GM18508 (cell line): ENCODE data around the gene NRXN3.

Source experiments
- ATAC-seq: cut with Tn5 transposase; IDR thresholded peaks from one replicate; pipeline ENCODE4 v1.9.1; 2021; ENCODE audit warnings: moderate number of reproducible peaks; ENCODE audit not compliant: insufficient read depth, unreplicated experiment

The NRXN3 gene

DNA sequence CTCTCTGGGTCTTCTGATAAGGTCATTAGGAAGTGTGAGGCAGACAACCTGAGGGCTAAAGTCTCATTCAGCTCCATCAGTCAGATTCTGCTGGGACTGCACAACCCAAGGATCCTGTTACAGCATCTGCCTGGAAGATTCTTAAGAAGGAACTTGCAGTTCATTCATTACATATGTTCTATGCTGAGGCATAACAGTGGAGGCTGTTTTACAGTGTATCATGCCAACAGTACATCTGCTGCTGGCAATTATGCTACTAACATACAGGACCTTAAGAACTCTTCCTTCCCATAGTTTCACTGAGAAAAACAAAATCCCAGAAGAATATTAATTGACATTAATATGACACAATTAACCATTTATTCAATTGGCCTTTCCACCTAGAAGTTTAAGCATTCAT, 1072.5 kb downstream of the NRXN3 start:
- ATAC-seq: no peak

DNA sequence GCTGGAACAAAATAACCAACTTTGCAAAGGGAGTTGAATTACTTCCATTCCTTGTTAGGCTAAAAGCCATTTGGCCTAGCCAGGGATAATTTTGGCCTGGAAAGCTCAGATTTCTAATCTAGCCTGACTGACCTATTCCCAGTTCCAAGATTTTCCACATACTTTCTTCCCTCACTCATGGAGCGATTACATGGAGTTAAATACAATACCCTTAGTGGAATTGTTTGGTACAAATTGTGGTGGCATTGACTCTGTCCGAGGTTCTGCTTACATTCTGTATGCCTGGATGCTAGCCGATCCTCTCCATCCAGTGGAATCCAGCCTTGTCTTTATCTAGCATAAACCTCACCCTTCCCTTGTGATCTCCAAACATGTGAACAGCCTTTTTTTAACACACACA, 1076.0 kb downstream of the NRXN3 start:
- no peak for ATAC-seq

DNA sequence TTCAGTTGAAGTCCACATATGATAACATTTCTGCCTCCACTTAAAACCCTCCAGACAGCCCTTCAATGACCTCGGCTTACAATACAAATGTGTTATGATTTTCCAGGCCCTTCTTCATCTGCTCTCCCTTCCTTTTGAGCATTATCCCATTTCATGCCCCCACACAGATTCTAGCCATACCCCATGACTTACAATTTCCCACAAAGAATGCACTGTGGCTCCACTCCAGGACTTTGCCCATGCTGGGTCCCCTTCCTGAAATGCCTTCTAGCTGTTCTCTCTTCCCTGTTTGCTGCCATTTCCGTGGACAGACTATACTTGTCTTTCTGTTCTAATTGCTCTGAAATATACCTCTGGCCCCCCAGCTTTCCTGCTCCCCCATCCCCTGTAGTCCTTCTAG, 1078.0 kb downstream of the NRXN3 start:
- no peak for ATAC-seq

GRCh38 chr14:79248771-79249170, 1078.6 kb downstream of the NRXN3 start:
- no peak for ATAC-seq

DNA sequence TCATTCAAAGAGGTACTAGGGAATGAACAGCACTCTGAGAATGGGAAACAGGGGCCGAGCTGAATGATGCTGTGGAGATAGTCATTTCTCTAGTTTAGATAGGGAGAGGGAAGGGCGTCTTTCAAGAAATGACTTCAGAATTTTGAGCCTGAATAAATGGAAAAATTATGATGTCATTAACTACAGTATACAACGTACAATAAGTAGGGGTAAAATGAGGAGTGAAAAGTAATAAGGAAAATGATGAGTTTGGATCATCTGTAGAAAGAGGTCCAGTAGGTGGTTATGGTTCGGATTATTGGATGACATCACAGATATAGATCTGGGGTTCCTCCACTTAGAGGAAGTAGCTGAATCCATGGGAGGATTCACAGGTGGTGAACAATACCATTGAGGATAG, 1081.1 kb downstream of the NRXN3 start:
- ATAC-seq: no peak

GRCh38 chr14:79253576-79253975, 1083.4 kb downstream of the NRXN3 start:
- ATAC-seq: no peak

- ATAC-seq: no peak
Observed at GRCh38 chr14:79254069-79254775, 1084.0 kb downstream of the NRXN3 start.

DNA sequence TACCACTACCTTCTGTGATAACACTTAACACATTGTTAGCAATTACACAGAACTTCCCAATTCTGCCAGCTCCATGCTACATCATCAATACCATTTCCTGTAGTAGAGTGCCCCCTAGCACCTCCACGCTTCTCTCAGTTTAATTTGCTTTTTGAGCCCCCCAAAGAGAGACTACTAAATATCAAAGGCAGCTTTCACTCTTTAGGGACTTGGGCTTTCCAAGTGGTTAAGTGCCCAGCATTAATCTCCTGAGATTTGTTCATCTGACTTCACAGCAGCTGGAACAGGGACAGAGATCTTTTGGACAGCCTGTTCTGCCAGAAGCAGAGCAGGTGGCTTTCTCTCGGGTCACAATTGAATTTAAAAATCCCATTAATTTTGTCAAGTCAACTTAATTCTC, 1086.2 kb downstream of the NRXN3 start:
- no peak for ATAC-seq

- no peak for ATAC-seq
Observed at GRCh38 chr14:79260406-79260805, 1090.2 kb downstream of the NRXN3 start.

GRCh38 chr14:79265366-79265946, 1095.3 kb downstream of the NRXN3 start:
- no peak for ATAC-seq

DNA sequence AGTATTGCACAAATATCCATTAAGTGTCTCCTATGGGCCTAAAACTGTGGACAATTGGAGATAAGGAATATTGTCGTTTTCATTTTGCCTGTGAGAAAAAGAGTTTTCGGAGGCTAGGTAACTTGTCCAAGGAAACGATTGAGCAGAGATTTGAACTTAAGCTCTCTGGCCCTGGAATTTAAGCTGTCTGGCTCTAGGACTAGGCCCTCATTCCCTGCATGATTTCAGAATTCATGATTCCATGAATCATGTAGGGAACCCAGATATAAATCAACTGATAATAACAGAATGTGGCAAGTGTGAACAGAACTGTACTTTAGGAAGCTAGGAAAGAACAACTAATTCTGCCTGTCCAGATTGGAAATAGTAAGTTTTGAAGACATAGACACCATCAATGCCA, 1100.2 kb downstream of the NRXN3 start:
- no peak for ATAC-seq

DNA sequence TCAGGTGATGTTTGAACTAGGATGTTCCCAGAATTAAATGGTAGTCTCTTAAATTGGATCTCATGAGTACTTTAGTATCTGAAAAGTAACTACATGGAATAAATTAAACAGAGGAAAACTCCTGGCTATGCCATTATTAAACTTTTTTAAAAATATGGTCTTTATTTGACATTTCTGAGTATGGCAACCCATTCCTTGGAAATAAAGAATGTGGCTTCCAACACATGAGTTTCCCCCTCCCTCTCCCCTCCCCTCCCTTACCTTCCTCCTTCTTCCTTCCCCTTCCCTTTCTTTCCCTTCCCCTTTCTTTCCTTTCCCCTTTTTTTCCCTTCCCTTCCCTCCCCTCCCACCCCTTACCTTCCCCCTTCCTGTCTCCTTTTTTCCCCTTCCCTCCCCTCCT, 1100.9 kb downstream of the NRXN3 start:
- ATAC-seq: no peak

- no peak for ATAC-seq
Observed at GRCh38 chr14:79274641-79275291, 1104.6 kb downstream of the NRXN3 start.

- ATAC-seq: no peak
Observed at GRCh38 chr14:79275292-79275655, 1105.1 kb downstream of the NRXN3 start.

DNA sequence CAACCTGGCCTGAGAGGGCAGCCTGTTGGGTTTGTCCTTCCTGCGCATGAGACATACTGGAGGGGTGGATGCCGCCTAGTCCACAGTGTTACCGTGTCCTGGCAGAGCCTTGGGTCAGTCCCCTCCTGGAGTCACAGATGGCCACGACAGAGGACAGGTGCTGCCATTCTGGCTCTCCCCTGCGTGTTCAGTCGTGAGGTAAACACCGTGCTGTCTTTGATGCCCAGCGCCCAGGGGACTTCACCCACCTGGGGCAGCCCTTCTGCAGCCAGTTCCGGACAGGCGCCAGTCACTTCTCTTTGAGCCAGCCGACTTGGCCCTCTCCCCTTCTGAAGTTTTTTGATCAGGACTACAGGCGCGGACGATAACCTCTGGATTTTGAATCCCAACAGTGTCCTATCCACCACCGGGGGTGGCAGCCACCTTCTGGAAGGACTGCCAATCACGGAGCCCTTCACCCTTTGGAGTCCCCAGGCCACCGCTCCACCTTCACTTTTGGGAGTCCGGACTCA, 1108.2 kb downstream of the NRXN3 start:
- no peak for ATAC-seq

GRCh38 chr14:79278798-79279644, 1108.8 kb downstream of the NRXN3 start:
- ATAC-seq: no peak

- ATAC-seq: no peak
Observed at GRCh38 chr14:79279645-79280597, 1109.7 kb downstream of the NRXN3 start.

DNA sequence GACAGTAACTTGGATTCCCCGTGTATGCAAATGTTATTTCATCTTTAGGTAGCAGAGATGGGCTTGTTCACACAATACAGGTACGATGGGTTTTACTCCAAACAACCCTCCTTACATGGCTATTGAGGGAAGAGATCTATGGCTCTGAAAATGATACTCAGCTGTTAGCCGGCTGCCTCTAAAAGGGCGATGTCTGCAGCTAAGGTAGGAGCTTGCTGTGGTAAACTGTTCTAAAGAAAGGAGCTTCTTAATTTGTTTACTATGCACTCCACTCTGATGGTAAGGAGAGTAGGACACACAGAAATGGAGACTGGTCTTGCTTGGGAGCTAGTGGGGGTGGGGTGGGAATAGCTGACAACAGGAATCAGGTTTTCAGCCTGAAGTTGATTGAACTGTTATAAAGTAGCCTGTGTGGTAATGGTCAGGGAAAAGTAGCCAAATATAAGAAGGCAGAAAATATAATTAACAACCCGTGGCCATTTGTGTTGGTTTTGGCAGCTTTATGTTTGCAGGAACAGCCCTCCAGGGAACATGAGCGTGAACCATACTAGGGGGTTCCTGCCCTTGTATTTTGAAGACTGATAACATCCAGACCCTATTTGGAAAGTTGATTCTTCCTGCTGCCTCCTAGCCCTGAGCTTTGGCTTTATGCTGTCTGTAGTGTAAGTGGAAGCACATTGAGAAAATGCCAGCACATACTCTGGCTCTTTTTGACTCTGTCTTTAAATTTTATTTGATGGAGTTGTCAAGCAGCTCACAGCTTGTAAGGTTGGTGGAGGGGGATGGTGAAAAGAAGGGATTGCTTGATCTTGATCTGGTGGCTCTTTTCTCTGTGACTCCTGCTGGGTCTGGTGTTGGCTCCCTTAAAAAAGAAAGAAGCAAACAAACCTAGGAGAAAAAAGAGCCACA, 1111.3 kb downstream of the NRXN3 start:
- no peak for ATAC-seq

GRCh38 chr14:79284621-79285020, 1114.4 kb downstream of the NRXN3 start:
- ATAC-seq: no peak
